IMR-90 (cell line): ENCODE results near the gene UNC93A.

Source experiments
- BHLHE40 ChIP-seq: fragments of 150-350 bp; IDR thresholded peaks from 2 replicates; pipeline ENCODE4 v1.6.1; 2016; ENCODE audit warnings: mild to moderate bottlenecking, low read depth, low read length
- CEBPB ChIP-seq: IDR thresholded peaks from 2 replicates; pipeline ENCODE4 v1.6.1; 2012; ENCODE audit warnings: low read depth, low read length, improper control_type of control experiment
- CTCF ChIP-seq: conservative IDR thresholded peaks from 2 replicates; pipeline ENCODE4 v1.5.1; 2012; ENCODE audit warnings: mild to moderate bottlenecking, low read depth, low read length, improper control_type of control experiment
- FOS ChIP-seq: fragments of 150-350 bp; IDR thresholded peaks from 2 replicates; pipeline ENCODE4 v1.6.1; 2016; ENCODE audit warnings: low read depth, low read length
- MAFK ChIP-seq: IDR thresholded peaks from 2 replicates; pipeline ENCODE4 v1.6.1; 2012; ENCODE audit warnings: low read depth, low read length, improper control_type of control experiment
- MXI1 ChIP-seq: IDR thresholded peaks from 2 replicates; pipeline ENCODE4 v1.6.1; 2012; ENCODE audit warnings: low read depth, mild to moderate bottlenecking, low read length, moderate library complexity, borderline replicate concordance
- POLR2A ChIP-seq: IDR thresholded peaks from 2 replicates; pipeline ENCODE4 v1.6.1; 2012; ENCODE audit warnings: mild to moderate bottlenecking, low read depth, low read length
- RCOR1 ChIP-seq: IDR thresholded peaks from 2 replicates; pipeline ENCODE4 v1.6.1; 2012; ENCODE audit warnings: mild to moderate bottlenecking, low read length, improper control_type of control experiment; ENCODE audit not compliant: insufficient replicate concordance
- SMC3 ChIP-seq: fragments of 150-350 bp; IDR thresholded peaks from 2 replicates; pipeline ENCODE4 v1.6.1; 2016; ENCODE audit warnings: low read depth, mild to moderate bottlenecking, antibody characterized with exemption, low read length, moderate library complexity
- USF2 ChIP-seq: fragments of 150-350 bp; IDR thresholded peaks from 2 replicates; pipeline ENCODE4 v1.6.1; 2017; ENCODE audit warnings: mild to moderate bottlenecking, antibody characterized with exemption, low read length, low read depth

GRCh38 chr6:167255918-167256553 lies 35.1 kb upstream of the UNC93A start:
- TF ChIP-seq POLR2A: no peak
- no peak for TF ChIP-seq CTCF
- TF ChIP-seq RCOR1: no peak
- TF ChIP-seq FOS: no peak
- TF ChIP-seq MAFK: no peak
- no peak for TF ChIP-seq USF2
- TF ChIP-seq MXI1: no peak
- TF ChIP-seq CEBPB: no peak
- no peak for TF ChIP-seq BHLHE40
- no peak for TF ChIP-seq SMC3
